GM12891 (cell line): Measurements from ENCODE around the gene OR9I1.

Experiments used
- PAX5 ChIP-seq: IDR thresholded peaks from 2 replicates; pipeline ENCODE4 v1.6.1; 2011; ENCODE audit warnings: low read length, moderate library complexity, mild to moderate bottlenecking; ENCODE audit not compliant: insufficient read depth, severe bottlenecking
- POLR2A ChIP-seq: IDR thresholded peaks from 2 replicates; pipeline ENCODE4 v1.6.1; 2011; ENCODE audit warnings: low read depth, low read length, control low read depth
- POLR2AphosphoS5 ChIP-seq: IDR thresholded peaks from 2 replicates; pipeline ENCODE4 v1.6.1; 2011; ENCODE audit warnings: low read depth, low read length, control low read depth
- POU2F2 ChIP-seq: IDR thresholded peaks from 2 replicates; pipeline ENCODE4 v1.6.1; 2011; ENCODE audit warnings: low read depth, mild to moderate bottlenecking, control low read depth, low read length, moderate library complexity
- SPI1 ChIP-seq: IDR thresholded peaks from 2 replicates; pipeline ENCODE4 v1.6.1; 2011; ENCODE audit warnings: low read depth, low read length, control low read depth
- TAF1 ChIP-seq: IDR thresholded peaks from 2 replicates; pipeline ENCODE4 v1.6.1; 2011; ENCODE audit warnings: low read depth, low read length, control low read depth

- no peak for TF ChIP-seq POLR2AphosphoS5
- no peak for TF ChIP-seq POLR2A
- no peak for TF ChIP-seq PAX5
- TF ChIP-seq SPI1 = no peak
- TF ChIP-seq TAF1 = no peak
- TF ChIP-seq POU2F2 = no peak
Measured at GRCh38 chr11:58142761-58143160, 17.4 kb upstream of the OR9I1 start.
